ENCODE measurements around the gene MYD88. TPM values are rescaled to one million over a fixed set of nuclear protein-coding genes. Genes with fewer than 3 reads are reported as not detected.
"Not testable (repeated sequence)": the region's sequence is repeated elsewhere in the genome, so short reads cannot be mapped to it uniquely, and the experiment has no call there.

MYD88 gene
- total RNA-seq, 2 experiments from 2014 or later = 69.3 to 70.3 TPM

- H3K27ac Mint-ChIP-seq = no peak overlapping the region
- DNase-seq (peak; percentile 37), ATAC-seq (no peak)
- CTCF ChIA-PET = no interaction called here
- H3K27me3 Mint-ChIP-seq = no peaks in the 10 kb centered on the region
- peaks cover 38% of the 10 kb centered on the region for H3K36me3 Mint-ChIP-seq
- no peaks in the 10 kb centered on the region for H3K9me3 Mint-ChIP-seq (ENCODE audit: low read depth)
- peaks cover 2% of the 10 kb centered on the region for H3K4me1 Mint-ChIP-seq
- no peak overlapping the region for H3K4me3 Mint-ChIP-seq
These were observed 12.9 kb upstream of the MYD88 start for GRCh38 chr3:38125305-38126120.

GRCh38 chr3:38126121-38126892 lies 12.2 kb upstream of the MYD88 start:
- DNase-seq = peak; percentile 31
- peaks cover 2% of the 10 kb centered on the region for H3K4me1 Mint-ChIP-seq
- H3K9me3 Mint-ChIP-seq (ENCODE audit: low read depth) = no peaks in the 10 kb centered on the region
- ATAC-seq = no peak
- H3K36me3 Mint-ChIP-seq = peaks cover 40% of the 10 kb centered on the region
- H3K27ac Mint-ChIP-seq = no peak overlapping the region
- CTCF ChIA-PET = interaction anchor here (0.6 kb wide), 1 partner anchor 14 kb away, joined by 3 read pairs; no protein-coding TSS in a partner anchor
- no peak overlapping the region for H3K4me3 Mint-ChIP-seq
- no peaks in the 10 kb centered on the region for H3K27me3 Mint-ChIP-seq

GRCh38 chr3:38127611-38128302 lies 10.7 kb upstream of the MYD88 start:
- H3K36me3 Mint-ChIP-seq = peaks cover 42% of the 10 kb centered on the region
- H3K4me3 Mint-ChIP-seq = no peak overlapping the region
- no peaks in the 10 kb centered on the region for H3K9me3 Mint-ChIP-seq (ENCODE audit: low read depth)
- H3K4me1 Mint-ChIP-seq = peaks cover 2% of the 10 kb centered on the region
- DNase-seq (peak; percentile 27), ATAC-seq (no peak)
- no peaks in the 10 kb centered on the region for H3K27me3 Mint-ChIP-seq
- CTCF ChIA-PET = interaction anchor here (1.3 kb wide), 1 partner anchor 9 kb away, joined by 3 read pairs; no protein-coding TSS in a partner anchor
- no peak overlapping the region for H3K27ac Mint-ChIP-seq

- no peak overlapping the region for H3K4me3 Mint-ChIP-seq
- no peaks in the 10 kb centered on the region for H3K9me3 Mint-ChIP-seq (ENCODE audit: low read depth)
- DNase-seq (peak; percentile 23), ATAC-seq (no peak)
- CTCF ChIA-PET = interaction anchor here (1.3 kb wide), 1 partner anchor 9 kb away, joined by 3 read pairs; no protein-coding TSS in a partner anchor
- no peak overlapping the region for H3K27ac Mint-ChIP-seq
- peaks cover 43% of the 10 kb centered on the region for H3K36me3 Mint-ChIP-seq
- no peaks in the 10 kb centered on the region for H3K27me3 Mint-ChIP-seq
- H3K4me1 Mint-ChIP-seq = peaks cover 4% of the 10 kb centered on the region
These were observed 10.2 kb upstream of the MYD88 start for GRCh38 chr3:38128303-38128655.

GRCh38 chr3:38129058-38129457 lies 9.4 kb upstream of the MYD88 start:
- CTCF ChIA-PET = interaction anchor here (1.3 kb wide), 1 partner anchor 10 kb away, joined by 3 read pairs; no protein-coding TSS in a partner anchor
- ATAC-seq (no peak), DNase-seq (peak; percentile 21)
- Mint-ChIP-seq H3K27ac (no peak overlapping the region), H3K4me3 (no peak overlapping the region), H3K9me3 (ENCODE audit: low read depth) (no peaks in the 10 kb centered on the region), H3K27me3 (no peaks in the 10 kb centered on the region), H3K36me3 (peaks cover 48% of the 10 kb centered on the region), H3K4me1 (peaks cover 11% of the 10 kb centered on the region)

GRCh38 chr3:38130631-38131065 lies 7.8 kb upstream of the MYD88 start:
- DNase-seq = peak; percentile 18
- peaks cover 25% of the 10 kb centered on the region for H3K4me1 Mint-ChIP-seq
- no peak for ATAC-seq
- H3K36me3 Mint-ChIP-seq = peaks cover 51% of the 10 kb centered on the region
- H3K27ac Mint-ChIP-seq = no peak overlapping the region
- no peak overlapping the region for H3K4me3 Mint-ChIP-seq
- H3K27me3 Mint-ChIP-seq = no peaks in the 10 kb centered on the region
- CTCF ChIA-PET = interaction anchor here (1.0 to 1.8 kb wide), 2 partner anchors 8 to 134 kb away, joined by 3 to 4 read pairs; no protein-coding TSS in a partner anchor
- H3K9me3 Mint-ChIP-seq (ENCODE audit: low read depth) = no peaks in the 10 kb centered on the region

GRCh38 chr3:38131621-38132369 lies 6.7 kb upstream of the MYD88 start:
- DNase-seq (no peak), ATAC-seq (no peak)
- H3K36me3 Mint-ChIP-seq = peaks cover 55% of the 10 kb centered on the region
- CTCF ChIA-PET = interaction anchor here (1.8 kb wide), 1 partner anchor 135 kb away, joined by 4 read pairs; no protein-coding TSS in a partner anchor
- H3K27ac Mint-ChIP-seq = peak overlapping the region; percentile 40
- no peaks in the 10 kb centered on the region for H3K9me3 Mint-ChIP-seq (ENCODE audit: low read depth)
- peaks cover 31% of the 10 kb centered on the region for H3K4me1 Mint-ChIP-seq
- H3K4me3 Mint-ChIP-seq = no peak overlapping the region
- H3K27me3 Mint-ChIP-seq = no peaks in the 10 kb centered on the region

GRCh38 chr3:38133209-38133556 lies 5.3 kb upstream of the MYD88 start:
- Mint-ChIP-seq H3K27ac (no peak overlapping the region), H3K36me3 (peaks cover 49% of the 10 kb centered on the region), H3K4me1 (peaks cover 38% of the 10 kb centered on the region), H3K27me3 (no peaks in the 10 kb centered on the region), H3K9me3 (ENCODE audit: low read depth) (no peaks in the 10 kb centered on the region), H3K4me3 (no peak overlapping the region)
- CTCF ChIA-PET = interaction anchor here (1.2 kb wide), 1 partner anchor 165 kb away, joined by 3 read pairs; no protein-coding TSS in a partner anchor
- ATAC-seq = no peak
- DNase-seq = no peak

GRCh38 chr3:38133557-38134405 lies 4.7 kb upstream of the MYD88 start:
- Mint-ChIP-seq H3K9me3 (ENCODE audit: low read depth) (no peaks in the 10 kb centered on the region), H3K27ac (peak overlapping the region; percentile 33), H3K27me3 (no peaks in the 10 kb centered on the region), H3K4me3 (no peak overlapping the region), H3K4me1 (peaks cover 40% of the 10 kb centered on the region), H3K36me3 (peaks cover 47% of the 10 kb centered on the region)
- CTCF ChIA-PET = interaction anchor here (1.2 kb wide), 1 partner anchor 165 kb away, joined by 3 read pairs; no protein-coding TSS in a partner anchor
- ATAC-seq = no peak
- DNase-seq = no peak

GRCh38 chr3:38134517-38135143 lies 3.8 kb upstream of the MYD88 start:
- DNase-seq; H3K9me3 Mint-ChIP-seq (ENCODE audit: low read depth); H3K27me3 Mint-ChIP-seq; ATAC-seq; CTCF ChIA-PET: not testable (repeated sequence)
- peak overlapping the region; percentile 33 for H3K27ac Mint-ChIP-seq
- peak overlapping the region; percentile 84 for H3K4me3 Mint-ChIP-seq
- H3K4me1 Mint-ChIP-seq = peaks cover 42% of the 10 kb centered on the region
- H3K36me3 Mint-ChIP-seq = peaks cover 41% of the 10 kb centered on the region

GRCh38 chr3:38135621-38136277 lies 2.7 kb upstream of the MYD88 start:
- Mint-ChIP-seq H3K36me3 (peaks cover 46% of the 10 kb centered on the region), H3K27ac (peak overlapping the region; percentile 96), H3K4me3 (peak overlapping the region; percentile 84), H3K4me1 (peaks cover 53% of the 10 kb centered on the region)
- H3K9me3 Mint-ChIP-seq (ENCODE audit: low read depth); H3K27me3 Mint-ChIP-seq; ATAC-seq: not testable (repeated sequence)
- CTCF ChIA-PET = interaction anchor here (1.1 to 2.3 kb wide), 6 partner anchors 16 to 211 kb away, joined by 3 to 12 read pairs (median 6); partner anchors contain the start of genes DLEC1 and XYLB
- DNase-seq = peak; percentile 73

Data from activated CD8-positive, alpha-beta memory T cell treated with anti-CD3 and anti-CD28 coated beads, Interleukin-2, amount 10 ng/mL, durations not matched to agents 7 days and 5 days (primary cell).